Sigmoid colon (tissue), 4 donors: ENCODE data around the gene SNX7.

ENCODE experiments used
- POLR2A ChIP-seq, 2 donors: fragments of 450-650 bp; IDR thresholded peaks; one replicate each; pipeline ENCODE4 v1.6.1; 2016; ENCODE audit warnings: antibody characterized with exemption in 2 of 2, mild to moderate bottlenecking in 2 of 2, moderate library complexity in 2 of 2
- POLR2AphosphoS5 ChIP-seq, 4 donors: sonication (generic); formaldehyde crosslinking; IDR thresholded peaks; one replicate each; pipeline ENCODE4 v1.6.1; 2017; ENCODE audit warnings: antibody characterized with exemption in 4 of 4
- TF ChIP-seq, protein P1 (sequence below), 4 experiments: fragments of 450-650 bp in 3 of 4; fragments of 200-600 bp in 1 of 4; IDR thresholded peaks; one replicate each; pipeline ENCODE4 v1.5.1; 2016 to 2019; ENCODE audit warnings: antibody characterized with exemption in 4 of 4, mild to moderate bottlenecking in 3 of 4, moderate library complexity in 2 of 4

DNA sequence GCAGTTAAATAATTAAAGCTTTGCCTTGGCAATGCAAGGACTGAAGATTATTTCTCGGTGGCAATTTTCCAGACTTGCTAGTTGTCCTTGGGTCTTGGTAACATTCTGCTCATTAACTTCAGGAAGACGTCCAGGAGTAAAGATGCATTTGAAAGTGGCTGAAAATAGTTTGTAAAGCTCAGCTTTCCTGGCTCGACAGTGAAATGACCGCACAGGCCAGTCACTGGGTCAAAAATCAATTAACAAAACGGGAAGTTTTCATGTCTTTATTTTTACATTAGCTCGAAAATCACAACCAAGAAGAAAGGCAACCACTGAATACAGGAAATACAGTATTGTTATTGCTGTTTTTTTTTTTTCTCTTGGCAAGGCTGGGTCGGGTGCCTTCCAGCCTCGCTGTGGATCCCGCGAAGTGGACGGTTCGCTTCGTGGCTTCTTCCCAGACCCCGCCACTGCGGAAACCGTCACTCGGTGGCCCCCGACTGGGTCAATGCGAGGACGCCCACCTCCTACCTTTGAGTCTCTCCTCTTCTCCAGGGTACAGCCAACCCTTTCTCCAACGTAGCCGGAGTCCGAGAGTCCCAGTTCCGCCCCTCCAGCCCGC, 479 bp upstream of the SNX7 start:
- TF ChIP-seq, protein P1, sequence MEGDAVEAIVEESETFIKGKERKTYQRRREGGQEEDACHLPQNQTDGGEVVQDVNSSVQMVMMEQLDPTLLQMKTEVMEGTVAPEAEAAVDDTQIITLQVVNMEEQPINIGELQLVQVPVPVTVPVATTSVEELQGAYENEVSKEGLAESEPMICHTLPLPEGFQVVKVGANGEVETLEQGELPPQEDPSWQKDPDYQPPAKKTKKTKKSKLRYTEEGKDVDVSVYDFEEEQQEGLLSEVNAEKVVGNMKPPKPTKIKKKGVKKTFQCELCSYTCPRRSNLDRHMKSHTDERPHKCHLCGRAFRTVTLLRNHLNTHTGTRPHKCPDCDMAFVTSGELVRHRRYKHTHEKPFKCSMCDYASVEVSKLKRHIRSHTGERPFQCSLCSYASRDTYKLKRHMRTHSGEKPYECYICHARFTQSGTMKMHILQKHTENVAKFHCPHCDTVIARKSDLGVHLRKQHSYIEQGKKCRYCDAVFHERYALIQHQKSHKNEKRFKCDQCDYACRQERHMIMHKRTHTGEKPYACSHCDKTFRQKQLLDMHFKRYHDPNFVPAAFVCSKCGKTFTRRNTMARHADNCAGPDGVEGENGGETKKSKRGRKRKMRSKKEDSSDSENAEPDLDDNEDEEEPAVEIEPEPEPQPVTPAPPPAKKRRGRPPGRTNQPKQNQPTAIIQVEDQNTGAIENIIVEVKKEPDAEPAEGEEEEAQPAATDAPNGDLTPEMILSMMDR (IDR thresholded peaks at IDR 0.05), result no peak
- TF ChIP-seq POLR2AphosphoS5 (IDR thresholded peaks at IDR 0.05), result peak in 2 of 4 donors; percentile 35 to 75
- TF ChIP-seq POLR2A (IDR thresholded peaks at IDR 0.05), result peak in 1 of 2 donors; percentile 45
